Chondrocyte (in vitro differentiated cells): Measurements from ENCODE around the gene ATG7. TPM values are rescaled to one million over a fixed set of nuclear protein-coding genes. Genes with fewer than 3 reads are reported as not detected.

ENCODE experiments used
- DNase-seq: peaks from one replicate; pipeline ENCODE4 v3.0.0; 2021; ENCODE audit warnings: mixed read lengths, low spot score
- H3K27ac Mint-ChIP-seq: one replicate; pipeline ENCODE4 v1.8.0; 2021; ENCODE audit warnings: mild to moderate bottlenecking, moderate library complexity, mixed read lengths; ENCODE audit not compliant: unreplicated experiment
- H3K27me3 Mint-ChIP-seq: 2 replicates; pipeline ENCODE4 v1.8.0; 2021; ENCODE audit warnings: low read depth, mixed read lengths
- H3K36me3 Mint-ChIP-seq: 2 replicates; pipeline ENCODE4 v1.8.0; 2021; ENCODE audit warnings: low read depth, mixed read lengths
- H3K4me1 Mint-ChIP-seq: 2 replicates; pipeline ENCODE4 v1.8.0; 2021; ENCODE audit warnings: low read depth, mild to moderate bottlenecking, mixed read lengths
- H3K4me3 Mint-ChIP-seq: one replicate; pipeline ENCODE4 v1.8.0; 2021; ENCODE audit warnings: mild to moderate bottlenecking, moderate library complexity, mixed read lengths; ENCODE audit not compliant: unreplicated experiment
- H3K9me3 Mint-ChIP-seq: 2 replicates; pipeline ENCODE4 v1.8.0; 2021; ENCODE audit warnings: low read depth, mixed read lengths
- CTCF ChIP-seq: fragments of 200-600 bp; sonication (generic); IDR thresholded peaks from 2 replicates; pipeline ENCODE4 v1.5.0; 2021; ENCODE audit warnings: antibody characterized with exemption, mild to moderate bottlenecking, moderate library complexity
- total RNA-seq: library from RNA; stranded (reverse); gene quantifications from 3 replicates; pipeline ENCODE4 v1.2.1, GENCODE V29; 2021

The ATG7 gene
- total RNA-seq, 1 donor from 2014 or later: 27.4 TPM

GRCh38 chr3:11565932-11566331 is 293.7 kb downstream of the ATG7 start:
- no peak overlapping the region for H3K4me3 Mint-ChIP-seq
- H3K27me3 Mint-ChIP-seq: no peaks in the 10 kb centered on the region
- H3K9me3 Mint-ChIP-seq: no peaks in the 10 kb centered on the region
- H3K36me3 Mint-ChIP-seq: peaks cover 32% of the 10 kb centered on the region
- H3K27ac Mint-ChIP-seq: peak overlapping the region; percentile 99
- no peak for TF ChIP-seq CTCF
- no peak for DNase-seq
- peaks cover 79% of the 10 kb centered on the region for H3K4me1 Mint-ChIP-seq

- H3K27me3 Mint-ChIP-seq: no peaks in the 10 kb centered on the region
- no peak overlapping the region for H3K4me3 Mint-ChIP-seq
- H3K9me3 Mint-ChIP-seq: no peaks in the 10 kb centered on the region
- no peak for DNase-seq
- peak overlapping the region; percentile 99 for H3K27ac Mint-ChIP-seq
- TF ChIP-seq CTCF: no peak
- peaks cover 32% of the 10 kb centered on the region for H3K36me3 Mint-ChIP-seq
- H3K4me1 Mint-ChIP-seq: peaks cover 78% of the 10 kb centered on the region
Observed at GRCh38 chr3:11566478-11566877, 294.3 kb downstream of the ATG7 start.

GRCh38 chr3:11566916-11567315 is 294.7 kb downstream of the ATG7 start:
- peak overlapping the region; percentile 99 for H3K27ac Mint-ChIP-seq
- H3K4me1 Mint-ChIP-seq: peaks cover 78% of the 10 kb centered on the region
- H3K27me3 Mint-ChIP-seq: no peaks in the 10 kb centered on the region
- no peaks in the 10 kb centered on the region for H3K9me3 Mint-ChIP-seq
- no peak for TF ChIP-seq CTCF
- no peak for DNase-seq
- peaks cover 33% of the 10 kb centered on the region for H3K36me3 Mint-ChIP-seq
- H3K4me3 Mint-ChIP-seq: peak overlapping the region; percentile 75

- Mint-ChIP-seq H3K4me3 (peak overlapping the region; percentile 75), H3K36me3 (peaks cover 36% of the 10 kb centered on the region), H3K9me3 (no peaks in the 10 kb centered on the region), H3K27ac (peak overlapping the region; percentile 99), H3K27me3 (no peaks in the 10 kb centered on the region), H3K4me1 (peaks cover 74% of the 10 kb centered on the region)
- DNase-seq: no peak
- no peak for TF ChIP-seq CTCF
Observed at GRCh38 chr3:11567516-11568467, 295.6 kb downstream of the ATG7 start.

- peaks cover 74% of the 10 kb centered on the region for H3K4me1 Mint-ChIP-seq
- peak overlapping the region; percentile 99 for H3K27ac Mint-ChIP-seq
- no peak for TF ChIP-seq CTCF
- no peaks in the 10 kb centered on the region for H3K9me3 Mint-ChIP-seq
- H3K27me3 Mint-ChIP-seq: no peaks in the 10 kb centered on the region
- no peak for DNase-seq
- peak overlapping the region; percentile 75 for H3K4me3 Mint-ChIP-seq
- H3K36me3 Mint-ChIP-seq: peaks cover 36% of the 10 kb centered on the region
Observed at GRCh38 chr3:11568503-11569155, 296.4 kb downstream of the ATG7 start.
